ENCODE measurements around the gene NCOR2. TPM values are rescaled to one million over a fixed set of nuclear protein-coding genes. Genes with fewer than 3 reads are reported as not detected.

Gene NCOR2
- total and polyA plus RNA-seq, 2 of the 8 experiments (the other 6 are each of a cell fraction or from before 2014, with no cell fraction given): 14.8 to 275 TPM

GRCh38 chr12:124532967-124533366, 34.4 kb downstream of the NCOR2 start:
- POLR2A ChIA-PET (ENCODE audit: partially characterized antibody): interaction anchor here (1.0 kb wide), 1 partner anchor 36 kb away, joined by 3 read pairs; no protein-coding TSS in a partner anchor
- TF ChIP-seq CTCF (IDR thresholded peaks at IDR 0.05; ENCODE audit: control extremely low read depth in 1 of 3, insufficient read depth in 1 of 3, low read depth in 1 of 3, low read length in 3 of 3) (no peak), TAF7 (optimal IDR thresholded peaks at IDR 0.05; ENCODE audit: borderline replicate concordance, low read depth, low read length) (no peak), JUN (IDR thresholded peaks at IDR 0.05; ENCODE audit: low read depth, low read length) (no peak)

More at GRCh38 chr12:124532967-124533366, 34.4 kb downstream of the NCOR2 start:
- no peak for DNase-seq (ENCODE audit: low read depth in 1 of 2, low spot score in 2 of 2)
- Histone ChIP-seq H3K9ac (replicated peaks in 1 of 4; ENCODE audit: extremely low read depth in 1 of 4, low read depth in 3 of 4, low read length in 3 of 4) (no peak overlapping the region), H4K8ac (ENCODE audit: extremely low read depth, insufficient read depth, low read length) (no peak overlapping the region; the same call in 1 of the 2 replicates), H3K27ac (ENCODE audit: low read depth, low read length) (no peak overlapping the region), H3K4me3 (ENCODE audit: extremely low read depth in 1 of 4, insufficient read depth in 2 of 4, low read depth in 3 of 4, low read length in 4 of 4) (no peak overlapping the region), H2AFZ (ENCODE audit: low read length) (no peak overlapping the region), H2BK12ac (ENCODE audit: low read depth, low read length) (no peak overlapping the region), H3K27me3 (replicated peaks in 1 of 4; ENCODE audit: control insufficient read depth in 3 of 4, extremely low read depth in 1 of 4, insufficient read depth in 3 of 4, low read length in 3 of 4) (no peaks in the 10 kb centered on the region), H4K20me1 (replicated peaks in 1 of 2; ENCODE audit: control insufficient read depth in 1 of 2, insufficient read depth in 2 of 2, low read length in 2 of 2) (peaks cover 32 to 40% of the 10 kb centered on the region in 2 experiments), H2BK15ac (ENCODE audit: low read length) (no peak overlapping the region), H2AK5ac (ENCODE audit: low read depth, low read length) (no peak overlapping the region), H2BK20ac (ENCODE audit: low read length) (no peak overlapping the region), H3K56ac (replicated peaks; ENCODE audit: insufficient read length, low read depth, low read length) (no peak overlapping the region), H3K79me2 (ENCODE audit: control insufficient read depth in 1 of 2, insufficient read depth in 2 of 2, low read length in 2 of 2) (peaks cover 19 to 91% of the 10 kb centered on the region in 2 experiments), H3K36me3 (ENCODE audit: control insufficient read depth in 2 of 4, insufficient read depth in 4 of 4, low read length in 3 of 4) (peaks cover 0 to 5% (median 0%) of the 10 kb centered on the region in 4 experiments; a peak in 2 of 8 replicates), H3K23ac (ENCODE audit: insufficient read length) (no peak overlapping the region), H2BK120ac (replicated peaks; ENCODE audit: low read depth, low read length) (no peak overlapping the region), H3K4me2 (ENCODE audit: insufficient read depth in 1 of 2, low read depth in 2 of 2, low read length in 2 of 2) (peak overlapping the region in 1 of 2 experiments; percentile 20; a peak in 1 of 4 replicates), H3K9me3 (ENCODE audit: insufficient read depth in 2 of 2, low read depth in 1 of 2, low read length in 1 of 2) (peaks cover 0 to 5% of the 10 kb centered on the region in 2 experiments; a peak in 1 of 4 replicates), H3K23me2 (ENCODE audit: low read depth, low read length) (no peaks in the 10 kb centered on the region), H3K18ac (ENCODE audit: extremely low read depth, low read length) (no peak overlapping the region; the same call in 1 of the 2 replicates), H3K79me1 (ENCODE audit: low read depth, low read length) (peaks cover 22% of the 10 kb centered on the region), H3K14ac (ENCODE audit: insufficient read length) (no peak overlapping the region), H4K91ac (replicated peaks; ENCODE audit: insufficient read length, low read length) (no peak overlapping the region), H4K5ac (ENCODE audit: insufficient read length, low read depth, low read length) (no peak overlapping the region), H3K4me1 (replicated peaks in 1 of 4; ENCODE audit: control insufficient read depth in 3 of 4, insufficient read depth in 4 of 4, low read length in 3 of 4) (peaks cover 2 to 20% (median 9%) of the 10 kb centered on the region in 4 experiments), H3K4ac (replicated peaks; ENCODE audit: insufficient read length, low read depth, low read length) (no peak overlapping the region), H2BK5ac (ENCODE audit: low read depth, low read length) (peak overlapping the region; percentile 66)
- FAIRE-seq: no peak
- CTCF ChIA-PET (ENCODE audit: partially characterized antibody): no interaction called here
- WGBS, 2 experiments (ENCODE audit: extremely low coverage in 1 of 2, insufficient coverage in 1 of 2, insufficient read length in 1 of 2, insufficient replicate concordance in 2 of 2, low coverage in 1 of 2, low lambda C conversion rate in 2 of 2, missing lambda C conversion rate in 1 of 2): 79 to 100% methylated on average over 1 to 4 of the region's 5 CpGs

Measured in H1 (cell line).